Omental fat pad (tissue), 4 donors: Measurements from ENCODE around the gene MGST2. TPM values are rescaled to one million over a fixed set of nuclear protein-coding genes. Genes with fewer than 3 reads are reported as not detected.

Experiments
- ATAC-seq: fragments of 150-250 bp; one replicate; pipeline ENCODE4 v1.9.1; 2016; ENCODE audit warnings: mild to moderate bottlenecking, moderate library complexity; ENCODE audit not compliant: low FRiP score
- DNase-seq: peaks from one replicate; pipeline ENCODE4 v3.0.0-alpha.2; 2019; ENCODE audit warnings: low spot score
- total RNA-seq, 4 donors: library from RNA; depleted of rRNA; stranded (reverse); fragments of >200 nt; gene quantifications; one replicate each; pipeline ENCODE4 v1.1.0, GENCODE V29; 2016
- TF ChIP-seq, protein P1 (sequence below), 3 donors: fragments of 450-650 bp; IDR thresholded peaks; one replicate each; pipeline ENCODE4 v1.5.1; 2016 to 2017; ENCODE audit warnings: antibody characterized with exemption in 3 of 3, mild to moderate bottlenecking in 3 of 3, moderate library complexity in 2 of 3

Gene MGST2
- total RNA-seq, 4 donors from 2014 or later: 24.6 to 83.1 (median 45.4) TPM

DNA sequence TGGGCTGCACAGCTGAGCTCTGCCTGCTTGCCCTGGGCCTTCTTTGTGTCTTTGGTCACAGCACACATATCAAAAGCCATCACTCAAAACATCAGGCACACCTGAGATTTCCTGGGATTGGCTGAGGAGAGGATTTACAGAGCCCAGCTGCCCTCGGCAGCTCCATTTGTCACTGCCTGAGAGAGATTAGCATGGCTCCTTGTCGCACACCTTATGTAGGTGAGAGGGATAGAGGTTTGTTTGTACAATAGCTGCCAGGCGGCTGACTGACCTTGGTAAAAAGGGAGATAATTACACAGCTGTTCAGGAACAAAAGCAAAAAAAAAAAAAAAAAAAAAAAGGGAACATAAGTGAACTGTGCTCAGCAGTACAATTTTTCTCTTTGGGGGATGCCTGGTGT, 63.2 kb downstream of the MGST2 start:
- TF ChIP-seq, protein P1, sequence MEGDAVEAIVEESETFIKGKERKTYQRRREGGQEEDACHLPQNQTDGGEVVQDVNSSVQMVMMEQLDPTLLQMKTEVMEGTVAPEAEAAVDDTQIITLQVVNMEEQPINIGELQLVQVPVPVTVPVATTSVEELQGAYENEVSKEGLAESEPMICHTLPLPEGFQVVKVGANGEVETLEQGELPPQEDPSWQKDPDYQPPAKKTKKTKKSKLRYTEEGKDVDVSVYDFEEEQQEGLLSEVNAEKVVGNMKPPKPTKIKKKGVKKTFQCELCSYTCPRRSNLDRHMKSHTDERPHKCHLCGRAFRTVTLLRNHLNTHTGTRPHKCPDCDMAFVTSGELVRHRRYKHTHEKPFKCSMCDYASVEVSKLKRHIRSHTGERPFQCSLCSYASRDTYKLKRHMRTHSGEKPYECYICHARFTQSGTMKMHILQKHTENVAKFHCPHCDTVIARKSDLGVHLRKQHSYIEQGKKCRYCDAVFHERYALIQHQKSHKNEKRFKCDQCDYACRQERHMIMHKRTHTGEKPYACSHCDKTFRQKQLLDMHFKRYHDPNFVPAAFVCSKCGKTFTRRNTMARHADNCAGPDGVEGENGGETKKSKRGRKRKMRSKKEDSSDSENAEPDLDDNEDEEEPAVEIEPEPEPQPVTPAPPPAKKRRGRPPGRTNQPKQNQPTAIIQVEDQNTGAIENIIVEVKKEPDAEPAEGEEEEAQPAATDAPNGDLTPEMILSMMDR (IDR thresholded peaks at IDR 0.05): no peak
- DNase-seq (no peak), ATAC-seq (no peak)

DNA sequence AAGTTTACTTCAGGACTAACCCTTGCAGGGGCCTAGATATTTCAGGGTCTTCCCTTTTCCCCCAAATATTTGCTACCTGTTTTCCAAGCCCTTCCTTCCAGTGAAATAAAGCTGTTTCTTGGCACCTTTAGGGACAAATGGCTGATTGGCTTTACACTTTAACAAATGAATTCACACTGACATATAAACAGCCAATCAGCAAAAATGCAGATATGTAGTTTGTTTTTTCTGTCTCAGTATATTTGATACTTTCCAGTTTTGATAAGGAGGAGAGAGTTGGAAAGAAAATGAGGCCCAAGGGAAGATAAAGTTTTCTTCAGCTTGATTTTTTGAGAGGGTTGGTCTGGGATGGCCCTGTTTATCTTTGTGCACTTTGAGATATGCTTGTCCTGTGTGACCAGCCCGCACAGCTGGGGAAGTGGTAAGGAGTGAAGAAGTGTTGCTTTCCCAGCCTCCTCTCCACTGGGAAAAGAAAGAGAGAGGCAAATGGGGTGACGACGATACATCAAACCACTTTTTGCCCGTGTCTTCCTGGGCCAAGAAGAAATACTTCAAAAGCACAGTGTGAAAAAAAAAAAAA, 67.5 kb downstream of the MGST2 start:
- TF ChIP-seq, protein P1 (IDR thresholded peaks at IDR 0.05): no peak
- DNase-seq: no peak
- ATAC-seq: no peak

DNA sequence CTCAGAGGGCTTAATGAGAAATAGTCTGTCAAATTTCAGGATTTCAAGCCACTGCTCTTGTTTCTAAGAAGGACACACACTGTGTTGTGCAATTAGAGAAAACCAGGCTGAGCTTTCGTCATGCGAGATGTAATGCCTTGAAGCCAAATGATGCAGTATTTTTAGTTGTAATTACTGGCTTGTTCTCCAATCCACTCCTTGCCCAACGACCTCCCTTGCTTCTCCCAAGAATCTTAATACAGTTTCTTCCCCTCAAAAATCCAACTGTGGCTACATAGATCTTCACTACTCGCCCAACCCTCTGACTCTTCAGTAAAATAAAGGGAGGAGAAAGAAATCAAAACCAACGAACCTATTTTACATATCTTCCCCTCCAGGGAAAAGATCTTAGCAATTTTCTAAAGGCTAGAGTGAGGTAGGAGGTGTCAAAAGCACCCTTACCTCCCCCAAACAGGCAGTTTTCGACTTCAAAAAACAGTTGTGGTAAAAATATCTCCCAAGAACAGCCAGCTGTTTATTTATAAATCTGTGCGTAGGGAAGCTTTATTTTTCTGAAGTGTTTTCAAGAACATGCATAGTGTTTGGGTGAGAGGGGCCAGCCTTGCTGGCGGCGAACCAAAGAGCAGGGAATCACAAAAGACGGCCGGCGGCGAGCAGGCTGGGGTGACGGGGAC, 68.7 kb downstream of the MGST2 start:
- peak; percentile 64 for ATAC-seq
- TF ChIP-seq, protein P1 (IDR thresholded peaks at IDR 0.05): no peak

DNA sequence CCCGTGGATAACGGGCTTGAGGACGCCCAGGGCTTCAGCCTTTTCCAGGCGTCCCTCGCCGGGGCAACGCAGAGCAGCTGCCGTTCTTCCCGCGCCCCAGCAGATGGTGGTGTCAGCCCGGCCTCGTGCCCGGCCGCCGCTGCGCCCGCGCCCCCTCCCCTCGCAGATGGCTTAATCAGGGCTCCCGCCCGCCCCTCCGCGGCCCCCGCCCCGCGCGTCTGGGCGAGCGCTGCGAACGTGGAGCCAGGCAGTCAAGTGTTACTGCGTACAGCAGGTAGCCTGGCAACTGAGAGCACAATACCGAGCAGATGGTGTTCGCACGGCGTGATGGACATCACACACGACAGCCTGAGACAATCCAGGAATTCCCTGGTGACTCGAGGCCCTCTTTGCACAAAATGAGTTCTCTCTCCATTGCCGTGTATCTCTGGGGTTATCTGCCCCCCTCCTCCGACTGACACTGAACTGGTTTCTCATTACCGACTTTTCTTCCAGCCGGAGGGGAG, 69.3 kb downstream of the MGST2 start:
- peak; percentile 60 for DNase-seq
- peak; percentile 93 for ATAC-seq
- TF ChIP-seq, protein P1 (IDR thresholded peaks at IDR 0.05): peak in 2 of 3 donors; percentile 8 to 87

More for the DNA sequence above, 68.7 kb downstream of the MGST2 start:
- no peak for DNase-seq

DNA sequence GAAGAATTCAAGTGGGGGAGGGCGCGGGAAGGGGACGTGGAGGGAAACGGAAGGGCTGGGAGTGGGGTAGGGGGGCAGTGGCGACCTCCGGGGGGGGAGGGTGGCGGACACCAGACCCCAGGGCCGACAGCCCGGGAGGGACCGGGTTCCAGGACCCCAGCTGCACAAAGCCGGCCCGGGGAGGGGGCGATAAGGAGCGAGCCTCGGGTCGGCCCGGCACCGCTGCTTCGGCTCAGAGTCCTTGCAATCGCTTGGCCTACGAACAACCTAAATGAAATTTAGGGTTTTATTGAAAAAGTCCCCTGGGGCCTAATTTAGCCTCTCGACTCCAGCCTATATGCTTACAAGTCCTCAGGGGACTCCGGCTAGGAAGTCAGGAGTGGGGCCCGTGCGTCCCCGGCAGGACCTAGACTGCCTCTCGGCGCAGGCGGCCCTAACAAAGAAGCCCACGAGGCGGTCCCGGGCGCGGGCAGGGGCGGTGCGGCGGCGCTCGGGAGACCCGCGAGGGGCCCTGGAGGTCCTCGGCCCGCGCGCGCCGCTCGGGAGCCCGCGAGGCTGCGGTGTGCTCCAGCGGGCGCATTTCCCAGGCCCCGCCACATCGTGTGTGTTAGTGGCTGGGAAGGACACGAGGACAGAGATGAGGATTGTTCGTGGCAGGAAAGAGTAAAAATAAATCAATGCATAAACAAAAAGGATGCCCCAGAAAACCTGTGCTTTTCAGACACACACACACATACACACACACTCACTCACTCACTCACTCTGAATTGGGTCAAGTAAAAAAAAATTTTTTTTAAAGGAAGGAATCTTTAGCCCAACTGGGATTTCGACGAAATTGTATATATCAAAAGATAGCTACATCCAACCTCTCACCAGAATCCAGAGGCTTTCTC, 70.0 kb downstream of the MGST2 start:
- DNase-seq: no peak
- no peak for ATAC-seq
- TF ChIP-seq, protein P1 (IDR thresholded peaks at IDR 0.05): no peak

DNA sequence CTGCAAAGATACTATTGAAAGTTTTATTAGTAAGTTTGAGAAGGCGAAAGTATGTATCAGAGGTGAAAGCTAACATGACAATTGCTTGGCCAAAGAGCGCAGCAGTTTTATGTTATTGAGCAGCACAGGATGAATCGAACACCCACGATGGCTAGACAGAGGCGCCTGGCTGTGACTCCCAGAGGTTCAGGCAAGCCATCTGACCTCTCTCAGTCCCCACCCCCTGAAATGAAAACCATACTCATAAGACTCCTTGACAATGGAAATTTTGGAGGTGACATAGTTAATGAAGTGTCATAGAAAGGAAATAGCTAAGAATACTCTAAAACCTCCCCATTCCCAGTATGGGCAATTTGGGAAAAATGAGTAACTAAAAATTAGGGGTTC, 70.6 kb downstream of the MGST2 start:
- no peak for ATAC-seq
- no peak for DNase-seq
- TF ChIP-seq, protein P1 (IDR thresholded peaks at IDR 0.05): no peak
